Karpas-422 (cell line): Measurements from ENCODE around the gene AGRN. TPM values are rescaled to one million over a fixed set of nuclear protein-coding genes. Genes with fewer than 3 reads are reported as not detected.
"Not testable (repeated sequence)": the region's sequence is repeated elsewhere in the genome, so short reads cannot be mapped to it uniquely, and the experiment has no call there.

Experiments
- DNase-seq: peaks from one replicate; pipeline ENCODE4 v3.0.0-alpha.2; 2015
- H2AFZ ChIP-seq: fragments of 200-600 bp; sonication (generic); 2 replicates; pipeline ENCODE4 v1.6.1; 2014; ENCODE audit warnings: antibody characterized with exemption, low read length, mixed read lengths
- H3K27ac ChIP-seq: fragments of 200-600 bp; sonication (generic); 2 replicates; pipeline ENCODE4 v1.5.1; 2014; ENCODE audit warnings: mild to moderate bottlenecking, low read length, moderate library complexity
- H3K27me3 ChIP-seq: fragments of 200-600 bp; sonication (generic); 2 replicates; pipeline ENCODE4 v1.6.1; 2014; ENCODE audit warnings: low read length, mixed read lengths
- H3K36me3 ChIP-seq: fragments of 200-600 bp; sonication (generic); 2 replicates; pipeline ENCODE4 v1.6.1; 2014; ENCODE audit warnings: low read length, mixed read lengths; ENCODE audit not compliant: insufficient read depth
- H3K4me1 ChIP-seq: fragments of 200-600 bp; sonication (generic); 2 replicates; pipeline ENCODE4 v1.6.1; 2014; ENCODE audit warnings: mild to moderate bottlenecking, low read length, mixed read lengths
- H3K4me2 ChIP-seq: fragments of 200-600 bp; sonication (generic); 2 replicates; pipeline ENCODE4 v1.6.1; 2014; ENCODE audit warnings: low read length, low read depth, mild to moderate bottlenecking; ENCODE audit not compliant: poor library complexity, severe bottlenecking
- H3K4me3 ChIP-seq: fragments of 200-600 bp; sonication (generic); 2 replicates; pipeline ENCODE4 v1.5.1; 2014; ENCODE audit warnings: mild to moderate bottlenecking, antibody characterized with exemption, low read length, mixed read lengths
- H3K79me2 ChIP-seq: fragments of 200-600 bp; sonication (generic); 2 replicates; pipeline ENCODE4 v1.6.1; 2014; ENCODE audit warnings: mild to moderate bottlenecking, low read length, mixed read lengths
- H3K9ac ChIP-seq: fragments of 200-600 bp; sonication (generic); 2 replicates; pipeline ENCODE4 v1.6.0; 2014; ENCODE audit warnings: low read length
- H3K9me2 ChIP-seq: fragments of 200-600 bp; sonication (generic), shearing (Covaris generic); replicated peaks from 2 replicates; pipeline ENCODE4 v1.6.0; 2014; ENCODE audit warnings: mild to moderate bottlenecking, low read length, moderate library complexity; ENCODE audit not compliant: insufficient read depth
- H3K9me3 ChIP-seq: fragments of 300-700, 200-600 bp; sonication (generic); 2 replicates; pipeline ENCODE4 v1.6.1; 2014; ENCODE audit warnings: low read length, mixed read lengths
- H4K20me1 ChIP-seq: fragments of 200-600 bp; sonication (generic); 2 replicates; pipeline ENCODE4 v1.6.1; 2014; ENCODE audit warnings: mild to moderate bottlenecking, antibody characterized with exemption, low read length, low read depth; ENCODE audit not compliant: insufficient read depth
- total RNA-seq: library from RNA; depleted of rRNA; stranded (reverse); fragments of >200 nt; shearing (Covaris generic); gene quantifications from 2 replicates; pipeline ENCODE4 v1.2.3, GENCODE V29; 2014; ENCODE audit warnings: low replicate concordance

Gene AGRN
- total RNA-seq, 1 experiment from 2014 or later, result 2.4 TPM

- Histone ChIP-seq H3K4me1 (no peaks in the 10 kb centered on the region), H3K9me3 (no peaks in the 10 kb centered on the region), H3K4me2 (no peak overlapping the region), H2AFZ (no peak overlapping the region), H3K36me3 (no peaks in the 10 kb centered on the region), H3K9me2 (no peaks in the 10 kb centered on the region), H3K9ac (no peak overlapping the region), H3K27ac (no peak overlapping the region), H3K4me3 (no peak overlapping the region), H3K79me2 (no peaks in the 10 kb centered on the region), H4K20me1 (0 out of 2 replicates have a peak, but pooled peaks cover 2% of the 10 kb centered on the region), H3K27me3 (no peaks in the 10 kb centered on the region)
- DNase-seq, result no peak
These were observed 70.8 kb downstream of the AGRN start for GRCh38 chr1:1090424-1091343.

GRCh38 chr1:1091344-1092148, 71.6 kb downstream of the AGRN start:
- no peak for DNase-seq
- no peak overlapping the region for H3K4me2 ChIP-seq

GRCh38 chr1:1092149-1092855, 72.4 kb downstream of the AGRN start:
- Histone ChIP-seq H3K4me1 (no peaks in the 10 kb centered on the region), H3K4me3 (no peak overlapping the region), H3K9me3 (no peaks in the 10 kb centered on the region), H3K9ac (no peak overlapping the region), H3K4me2 (no peak overlapping the region), H2AFZ (no peak overlapping the region), H3K27ac (no peak overlapping the region), H3K36me3 (no peaks in the 10 kb centered on the region), H3K27me3 (no peaks in the 10 kb centered on the region), H3K9me2 (no peaks in the 10 kb centered on the region), H4K20me1 (0 out of 2 replicates have a peak, but pooled peaks cover 7% of the 10 kb centered on the region), H3K79me2 (no peaks in the 10 kb centered on the region)
- DNase-seq, result no peak

More at GRCh38 chr1:1091344-1092148, 71.6 kb downstream of the AGRN start:
- Histone ChIP-seq H3K9ac (no peak overlapping the region), H3K9me3 (no peaks in the 10 kb centered on the region), H3K27me3 (no peaks in the 10 kb centered on the region), H3K36me3 (no peaks in the 10 kb centered on the region), H3K4me3 (no peak overlapping the region), H3K4me1 (no peaks in the 10 kb centered on the region), H3K27ac (no peak overlapping the region), H4K20me1 (0 out of 2 replicates have a peak, but pooled peaks cover 5% of the 10 kb centered on the region), H3K9me2 (no peaks in the 10 kb centered on the region), H3K79me2 (no peaks in the 10 kb centered on the region), H2AFZ (no peak overlapping the region)

- H3K9ac ChIP-seq, result no peak overlapping the region
- no peaks in the 10 kb centered on the region for H3K27me3 ChIP-seq
- H4K20me1 ChIP-seq, result 0 out of 2 replicates have a peak, but pooled peaks cover 7% of the 10 kb centered on the region
- no peak overlapping the region for H3K4me3 ChIP-seq
- no peak for DNase-seq
- no peaks in the 10 kb centered on the region for H3K36me3 ChIP-seq
- H2AFZ ChIP-seq, result no peak overlapping the region
- H3K79me2 ChIP-seq, result no peaks in the 10 kb centered on the region
- H3K27ac ChIP-seq, result no peak overlapping the region
- H3K9me2 ChIP-seq, result no peaks in the 10 kb centered on the region
- no peaks in the 10 kb centered on the region for H3K4me1 ChIP-seq
- no peaks in the 10 kb centered on the region for H3K9me3 ChIP-seq
- H3K4me2 ChIP-seq, result no peak overlapping the region
These were observed 73.1 kb downstream of the AGRN start for GRCh38 chr1:1092894-1093609.

- H3K9me2 ChIP-seq, result no peaks in the 10 kb centered on the region
- no peak overlapping the region for H3K4me2 ChIP-seq
- DNase-seq, result no peak
- 0 out of 2 replicates have a peak, but pooled peaks cover 7% of the 10 kb centered on the region for H4K20me1 ChIP-seq
- no peaks in the 10 kb centered on the region for H3K79me2 ChIP-seq
- no peak overlapping the region for H3K4me3 ChIP-seq
- H2AFZ ChIP-seq, result no peak overlapping the region
- no peaks in the 10 kb centered on the region for H3K4me1 ChIP-seq
- no peak overlapping the region for H3K9ac ChIP-seq
- no peaks in the 10 kb centered on the region for H3K36me3 ChIP-seq
- H3K27me3 ChIP-seq, result no peaks in the 10 kb centered on the region
- H3K27ac ChIP-seq, result no peak overlapping the region
- H3K9me3 ChIP-seq, result no peaks in the 10 kb centered on the region
These were observed 73.7 kb downstream of the AGRN start for GRCh38 chr1:1093610-1093943.

GRCh38 chr1:1094981-1095380, 75.1 kb downstream of the AGRN start:
- Histone ChIP-seq H2AFZ (no peak overlapping the region), H3K4me3 (no peak overlapping the region), H3K27me3 (no peaks in the 10 kb centered on the region), H3K4me1 (no peaks in the 10 kb centered on the region), H3K4me2 (no peak overlapping the region), H3K79me2 (no peaks in the 10 kb centered on the region), H3K9ac (no peak overlapping the region), H3K27ac (no peak overlapping the region), H3K9me2 (no peaks in the 10 kb centered on the region), H3K36me3 (no peaks in the 10 kb centered on the region; the same call in 1 of the 2 replicates), H4K20me1 (0 out of 2 replicates have a peak, but pooled peaks cover 7% of the 10 kb centered on the region), H3K9me3 (peaks cover 3% of the 10 kb centered on the region)
- no peak for DNase-seq

GRCh38 chr1:1096136-1096535, 76.2 kb downstream of the AGRN start:
- H3K27me3 ChIP-seq, H3K27ac ChIP-seq, H3K9ac ChIP-seq, H3K9me2 ChIP-seq, H3K36me3 ChIP-seq, H4K20me1 ChIP-seq, H2AFZ ChIP-seq, H3K4me1 ChIP-seq, H3K79me2 ChIP-seq, DNase-seq, H3K4me2 ChIP-seq, H3K4me3 ChIP-seq: not testable (repeated sequence)
- H3K9me3 ChIP-seq, result peaks cover 12% of the 10 kb centered on the region
